H1 (cell line): Measurements from ENCODE around the gene SMIM32. TPM values are rescaled to one million over a fixed set of nuclear protein-coding genes. Genes with fewer than 3 reads are reported as not detected.

Source experiments
- ASH2L ChIP-seq: fragments of 200-600, 300-600 bp; sonication (generic); IDR thresholded peaks from one replicate; pipeline ENCODE4 v1.7.1; 2017; ENCODE audit warnings: low read length
- POU5F1 ChIP-seq: IDR thresholded peaks from 2 replicates; pipeline ENCODE4 v1.6.1; 2011; ENCODE audit warnings: low read depth, mild to moderate bottlenecking, low read length, moderate library complexity
- RBBP5 ChIP-seq: IDR thresholded peaks from 2 replicates; pipeline ENCODE4 v1.7.1; 2012; ENCODE audit warnings: low read depth, mild to moderate bottlenecking, inconsistent platforms, low read length, moderate library complexity, borderline replicate concordance
- SIX5 ChIP-seq: IDR thresholded peaks from 2 replicates; pipeline ENCODE4 v1.6.1; 2011; ENCODE audit warnings: mild to moderate bottlenecking, low read depth, low read length
- polyA plus RNA-seq, 7 experiments: library from polyadenylated mRNA; depleted of rRNA in 3 of 7; stranded (reverse) in 5 of 7; unstranded in 2 of 7; fragments of >200 nt in 5 of 7; fragments of 200-250 nt in 2 of 7; gene quantifications; 1 replicate in 5 of 7; 2 replicates in 1 of 7; 4 replicates in 1 of 7; pipeline versions ENCODE4 v1.2.1 to v1.2.3, GENCODE V29; 2011 to 2013; ENCODE audit warnings: missing spikeins in 2 of 7, mixed read lengths in 2 of 7
- total RNA-seq: library from RNA; stranded (reverse); fragmentation: NEBNext Ultra II Directional; extraction: Animal tissue kit (Norgen Biotek cat#: 25700); gene quantifications from 2 replicates; pipeline ENCODE4 v1.2.1, GENCODE V29; 2021

Gene SMIM32
- total and polyA plus RNA-seq, 2 of the 8 experiments (the other 6 are each of a cell fraction or from before 2014, with no cell fraction given) = 0.09 to 0.22 TPM

DNA sequence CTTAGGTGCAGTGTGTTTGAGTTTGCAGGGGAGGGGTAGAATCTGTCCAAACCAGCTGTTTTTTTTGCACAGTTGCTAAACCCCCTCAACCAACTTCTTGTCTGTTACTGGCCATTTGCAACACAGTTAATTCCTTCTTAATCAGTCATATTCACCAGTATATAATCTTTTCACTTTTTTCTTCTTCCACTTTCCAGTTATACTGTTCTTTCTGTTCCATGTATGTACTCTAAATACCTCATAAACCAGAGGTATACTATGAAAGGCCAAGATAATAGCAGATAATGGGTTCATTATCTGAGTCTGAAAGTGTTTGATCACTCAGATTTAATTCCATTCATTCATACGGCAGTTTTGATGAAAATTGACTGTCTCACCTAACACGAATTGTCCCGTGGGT lies 49.2 kb downstream of the SMIM32 start (continued):
- TF ChIP-seq POU5F1 (no peak), ASH2L (no peak), RBBP5 (no peak), SIX5 (no peak)
